HFFc6 (cell line): ENCODE results near the gene DESI2. TPM values are rescaled to one million over a fixed set of nuclear protein-coding genes. Genes with fewer than 3 reads are reported as not detected.

Source experiments
- DNase-seq: peaks from one replicate; pipeline ENCODE4 v3.0.0-alpha.2; 2018
- H3K27ac Mint-ChIP-seq: 2 replicates; pipeline ENCODE4 v1.8.0; 2020; ENCODE audit warnings: mild to moderate bottlenecking, mixed read lengths
- H3K27me3 Mint-ChIP-seq: 2 replicates; pipeline ENCODE4 v1.8.0; 2021; ENCODE audit warnings: mild to moderate bottlenecking, moderate library complexity, mixed read lengths; ENCODE audit not compliant: insufficient read depth
- H3K36me3 Mint-ChIP-seq: 2 replicates; pipeline ENCODE4 v1.8.0; 2021; ENCODE audit warnings: low read depth, mixed read lengths
- H3K4me1 Mint-ChIP-seq: 2 replicates; pipeline ENCODE4 v1.8.0; 2020; ENCODE audit warnings: low read depth, mixed read lengths
- H3K4me3 Mint-ChIP-seq: 2 replicates; pipeline ENCODE4 v1.8.0; 2020; ENCODE audit warnings: mild to moderate bottlenecking, moderate library complexity, mixed read lengths
- H3K9me3 Mint-ChIP-seq: 2 replicates; pipeline ENCODE4 v1.8.0; 2020; ENCODE audit warnings: mild to moderate bottlenecking, mixed read lengths
- CTCF ChIP-seq: fragments of 200-600 bp; sonication (generic); IDR thresholded peaks from 2 replicates; pipeline ENCODE4 v1.5.0; 2021; ENCODE audit warnings: antibody characterized with exemption, mild to moderate bottlenecking
- total RNA-seq, 6 experiments: library from RNA; stranded (reverse); fragmentation: NEBNext Ultra II Directional; extraction: Animal tissue kit (Norgen Biotek cat#: 25700); gene quantifications; 2 replicates in 1 of 6; 3 replicates in 5 of 6; pipeline ENCODE4 v1.2.3, GENCODE V29; 2021

The DESI2 gene
- total RNA-seq, 6 experiments from 2014 or later, result 23.5 to 32.3 (median 28.0) TPM

- peaks cover 11% of the 10 kb centered on the region; the same call in 1 of the 2 replicates for H3K4me1 Mint-ChIP-seq
- TF ChIP-seq CTCF, result no peak
- H3K27ac Mint-ChIP-seq, result no peak overlapping the region
- no peak for DNase-seq
- H3K36me3 Mint-ChIP-seq, result no peaks in the 10 kb centered on the region
- peaks cover 11% of the 10 kb centered on the region for H3K27me3 Mint-ChIP-seq
- no peak overlapping the region for H3K4me3 Mint-ChIP-seq
- H3K9me3 Mint-ChIP-seq, result no peaks in the 10 kb centered on the region
These were observed 75.0 kb downstream of the DESI2 start for GRCh38 chr1:244727871-244728474.

DNA sequence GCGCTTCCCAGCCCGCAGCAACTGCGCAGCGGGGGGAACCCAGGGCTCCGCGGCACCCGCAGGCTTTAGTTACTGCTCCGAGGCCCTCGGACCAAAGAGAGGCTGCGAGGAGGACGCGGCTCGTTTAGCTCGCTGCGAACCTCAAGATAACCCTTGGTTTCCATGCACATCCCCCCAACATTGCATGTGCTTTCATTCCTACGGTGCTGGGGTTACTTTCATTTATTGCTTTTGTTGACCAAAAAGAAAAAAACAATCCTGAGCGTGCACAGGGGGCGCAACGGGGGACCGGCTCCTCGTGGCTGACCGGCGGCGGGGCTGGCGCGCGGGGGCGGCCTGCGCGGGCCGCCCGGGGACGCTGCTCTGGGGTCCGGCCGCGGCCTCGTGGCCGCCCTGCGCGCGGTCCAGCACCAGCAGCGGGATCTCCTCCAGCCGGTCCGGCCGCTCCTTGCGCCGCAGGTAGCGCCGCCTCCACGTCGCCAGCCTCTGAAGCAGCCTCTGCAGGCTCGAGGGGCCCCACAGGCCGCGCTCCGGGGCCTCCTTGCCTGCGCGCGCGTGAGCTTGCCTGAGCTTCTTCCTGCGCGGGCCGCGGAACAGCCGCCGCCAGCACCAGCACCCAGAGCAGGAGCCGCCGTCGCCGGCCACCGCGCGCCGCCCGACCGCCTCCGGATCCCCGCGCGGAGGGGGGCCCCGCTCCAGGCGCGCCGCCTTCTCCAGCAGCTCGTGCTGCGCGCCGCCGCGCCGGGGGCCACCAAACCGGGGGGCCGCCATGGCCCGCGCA, 77.4 kb downstream of the DESI2 start:
- H3K4me3 Mint-ChIP-seq, result peak overlapping the region; percentile 94
- peaks cover 11% of the 10 kb centered on the region; the same call in 1 of the 2 replicates for H3K4me1 Mint-ChIP-seq
- peaks cover 2% of the 10 kb centered on the region for H3K27me3 Mint-ChIP-seq
- peak; percentile 32 for TF ChIP-seq CTCF
- H3K36me3 Mint-ChIP-seq, result peaks cover 3% of the 10 kb centered on the region
- peaks cover 5% of the 10 kb centered on the region; the same call in 1 of the 2 replicates for H3K9me3 Mint-ChIP-seq
- DNase-seq, result no peak
- H3K27ac Mint-ChIP-seq, result peak overlapping the region; percentile 59; the same call in 1 of the 2 replicates

- Mint-ChIP-seq H3K27ac (no peak overlapping the region), H3K4me1 (peaks cover 11% of the 10 kb centered on the region; the same call in 1 of the 2 replicates), H3K9me3 (peaks cover 11% of the 10 kb centered on the region), H3K4me3 (peak overlapping the region; percentile 66), H3K36me3 (peaks cover 10% of the 10 kb centered on the region), H3K27me3 (peaks cover 2% of the 10 kb centered on the region)
- no peak for DNase-seq
- TF ChIP-seq CTCF, result no peak
These were observed 78.1 kb downstream of the DESI2 start for GRCh38 chr1:244730934-244731434.

DNA sequence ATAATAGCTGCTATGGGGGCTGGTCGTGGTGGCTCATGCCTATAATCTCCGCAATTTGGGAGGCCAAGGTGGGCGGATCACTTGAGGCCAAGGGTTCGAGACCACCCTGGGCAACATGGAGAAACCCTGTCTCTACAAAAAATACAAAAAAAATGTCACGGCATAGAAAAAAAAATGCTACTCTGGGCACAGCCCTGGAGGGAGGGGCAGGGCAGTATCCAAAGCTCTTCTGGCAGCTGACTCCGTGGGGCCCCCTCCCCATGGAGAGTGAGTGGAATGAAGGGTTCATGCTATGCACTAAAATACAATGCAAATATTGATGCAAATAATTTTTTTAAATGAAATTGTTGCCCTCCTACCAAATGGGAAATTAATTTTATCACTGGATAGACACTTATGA, 78.7 kb downstream of the DESI2 start:
- peaks cover 14% of the 10 kb centered on the region for H3K9me3 Mint-ChIP-seq
- no peak overlapping the region for H3K27ac Mint-ChIP-seq
- peaks cover 13% of the 10 kb centered on the region for H3K36me3 Mint-ChIP-seq
- 0 out of 2 replicates have a peak overlapping the region, but pooled peaks have one; percentile 32 for H3K4me3 Mint-ChIP-seq
- DNase-seq, result no peak
- peaks cover 11% of the 10 kb centered on the region; the same call in 1 of the 2 replicates for H3K4me1 Mint-ChIP-seq
- no peak for TF ChIP-seq CTCF
- peaks cover under 1% of the 10 kb centered on the region for H3K27me3 Mint-ChIP-seq

DNA sequence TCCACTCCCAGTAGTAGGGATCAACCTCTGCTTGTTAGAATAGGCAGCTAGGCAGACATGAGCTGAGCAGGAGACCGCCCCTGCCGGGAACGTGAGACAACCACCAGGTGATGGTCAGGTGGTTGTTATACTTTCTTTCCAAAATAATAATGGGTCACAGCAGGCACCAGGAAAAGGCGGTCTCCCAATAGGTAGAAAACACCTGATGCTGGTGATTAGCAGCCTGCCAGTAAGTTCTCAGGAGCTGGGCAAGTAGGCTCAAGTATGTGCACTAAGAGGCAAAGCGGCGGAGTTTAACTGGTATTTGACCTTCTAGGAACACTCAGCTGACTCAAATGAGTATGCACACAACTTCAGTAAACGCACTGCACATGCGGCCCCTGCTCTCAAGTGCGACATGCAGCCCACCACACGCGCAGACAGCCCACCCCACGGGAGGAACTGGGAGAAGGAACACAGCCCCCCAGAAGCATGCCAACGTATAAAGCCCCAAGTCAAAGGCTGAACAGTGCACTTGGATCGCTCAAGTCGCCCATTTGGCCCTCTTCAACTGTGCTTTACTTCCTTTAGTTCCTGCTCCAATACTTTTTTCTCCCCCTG, 80.0 kb downstream of the DESI2 start:
- peaks cover 11% of the 10 kb centered on the region; the same call in 1 of the 2 replicates for H3K4me1 Mint-ChIP-seq
- no peak for TF ChIP-seq CTCF
- no peak for DNase-seq
- no peaks in the 10 kb centered on the region; the same call in none of the 2 replicates for H3K27me3 Mint-ChIP-seq
- peaks cover 14% of the 10 kb centered on the region for H3K9me3 Mint-ChIP-seq
- H3K36me3 Mint-ChIP-seq, result peaks cover 13% of the 10 kb centered on the region
- no peak overlapping the region for H3K27ac Mint-ChIP-seq
- no peak overlapping the region for H3K4me3 Mint-ChIP-seq
